Left renal pelvis (tissue), 4 donors: ENCODE results near the gene CAMK1D. TPM values are rescaled to one million over a fixed set of nuclear protein-coding genes. Genes with fewer than 3 reads are reported as not detected.
"Not testable (repeated sequence)": the region's sequence is repeated elsewhere in the genome, so short reads cannot be mapped to it uniquely, and the experiment has no call there.

Experiments used
- DNase-seq, 4 donors: peaks; one replicate each; pipeline ENCODE4 v3.0.0-alpha.2; 2013; ENCODE audit warnings: low read depth in 4 of 4, low spot score in 3 of 4
- polyA plus RNA-seq, 4 donors: library from polyadenylated mRNA; unstranded; fragments of 120-200 nt; gene quantifications; one replicate each; pipeline ENCODE4 v1.2.1, GENCODE V29; 2013; ENCODE audit not compliant: insufficient read length in 4 of 4

The CAMK1D gene
- polyA plus RNA-seq: 10 to 100 TPM; 11.1 to 20.6 (median 11.2) TPM

DNA sequence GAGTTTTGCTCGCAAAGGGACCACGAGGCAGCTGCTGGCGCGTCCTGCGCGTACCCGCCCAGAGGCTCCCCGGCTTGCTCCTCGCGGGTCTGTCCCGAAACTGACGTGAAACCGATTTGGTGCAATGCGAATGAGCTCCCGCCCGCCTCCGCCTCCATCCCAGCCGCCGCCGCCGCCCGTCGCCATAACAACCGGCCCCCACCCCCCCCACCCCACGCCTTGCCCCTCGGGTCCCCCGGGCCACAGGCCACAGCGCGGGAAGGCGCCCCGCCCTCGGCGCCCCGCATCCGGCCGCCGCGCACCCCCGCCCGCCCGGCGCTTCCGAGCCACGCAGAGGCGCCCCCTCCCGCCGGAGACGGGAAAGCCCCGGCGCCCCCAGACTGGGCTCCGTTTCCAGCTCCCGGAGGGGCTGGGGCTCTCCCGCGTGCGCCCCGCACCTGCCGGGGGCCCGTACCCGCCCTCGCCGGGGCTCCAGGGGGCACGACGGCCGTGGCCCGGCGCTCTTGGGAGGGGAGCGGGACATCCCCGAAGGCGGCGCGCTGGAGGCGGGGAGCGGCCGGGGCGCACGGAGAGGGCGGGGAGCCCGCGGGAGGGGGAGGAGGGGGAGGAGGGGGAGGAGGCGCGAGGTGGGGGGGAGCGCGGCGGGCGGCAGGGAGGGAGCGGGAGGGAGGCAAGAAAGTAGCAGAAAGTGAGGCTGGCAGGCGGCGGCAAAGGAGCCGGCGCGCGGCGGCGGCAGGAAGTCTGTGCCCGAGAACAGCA, at the start of gene CAMK1D:
TSS of gene CAMK1D (plus strand) at position 678 of the 759 bp plus-strand sequence.
- no peak for DNase-seq

DNA sequence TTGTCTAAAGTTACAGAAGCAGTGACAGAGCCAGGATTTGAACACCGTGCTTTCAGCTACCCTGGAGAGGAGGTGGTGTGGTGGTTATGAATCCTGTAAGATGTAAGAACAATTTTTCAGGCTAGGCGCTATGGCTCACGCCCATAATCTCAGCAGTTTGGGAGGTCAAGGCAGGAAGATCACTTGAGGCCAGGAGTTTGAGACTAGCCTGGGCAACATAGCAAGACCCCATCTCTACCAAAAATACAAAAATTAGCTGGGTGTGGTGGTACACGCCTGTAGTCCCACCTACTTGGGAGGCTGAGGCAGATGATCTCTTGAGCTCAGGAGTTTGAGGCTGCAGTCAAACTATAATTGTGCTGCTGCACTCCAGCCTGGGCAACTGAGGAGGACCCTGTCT, 48.3 kb upstream of the CAMK1D start:
- DNase-seq: not testable (repeated sequence)

GRCh38 chr10:12308057-12308456, 41.3 kb upstream of the CAMK1D start:
- DNase-seq: no peak

- no peak for DNase-seq
These were observed 40.5 kb upstream of the CAMK1D start for GRCh38 chr10:12308736-12309375.

DNA sequence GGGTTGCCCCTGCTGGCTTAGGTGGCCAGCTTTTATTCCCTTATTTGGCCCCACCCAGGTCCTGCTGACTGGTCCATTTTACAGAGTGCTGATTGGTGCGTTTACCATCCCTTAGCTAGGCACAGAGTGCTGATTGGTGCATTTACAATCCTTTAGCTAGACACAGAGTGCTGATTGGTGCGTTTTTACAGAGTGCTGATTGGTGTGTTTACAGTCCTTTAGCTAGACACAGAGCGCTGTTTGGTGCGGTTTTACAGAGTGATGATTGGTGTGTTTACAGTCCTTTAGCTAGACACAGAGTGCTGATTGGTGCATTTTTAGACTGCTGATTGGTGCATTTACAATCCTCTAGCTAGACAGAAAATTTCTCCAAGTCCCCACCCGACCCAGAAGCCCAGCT, 39.6 kb upstream of the CAMK1D start:
- not testable (repeated sequence) for DNase-seq

- DNase-seq: no peak
These were observed 34.5 kb upstream of the CAMK1D start for GRCh38 chr10:12314836-12315235.

- DNase-seq: no peak
These were observed 30.3 kb upstream of the CAMK1D start for GRCh38 chr10:12319076-12319475.

- no peak for DNase-seq
These were observed 28.5 kb upstream of the CAMK1D start for GRCh38 chr10:12320892-12321291.

- no peak for DNase-seq
These were observed 27.7 kb upstream of the CAMK1D start for GRCh38 chr10:12321641-12322040.

- DNase-seq: no peak
These were observed 26.7 kb upstream of the CAMK1D start for GRCh38 chr10:12322583-12323131.

DNA sequence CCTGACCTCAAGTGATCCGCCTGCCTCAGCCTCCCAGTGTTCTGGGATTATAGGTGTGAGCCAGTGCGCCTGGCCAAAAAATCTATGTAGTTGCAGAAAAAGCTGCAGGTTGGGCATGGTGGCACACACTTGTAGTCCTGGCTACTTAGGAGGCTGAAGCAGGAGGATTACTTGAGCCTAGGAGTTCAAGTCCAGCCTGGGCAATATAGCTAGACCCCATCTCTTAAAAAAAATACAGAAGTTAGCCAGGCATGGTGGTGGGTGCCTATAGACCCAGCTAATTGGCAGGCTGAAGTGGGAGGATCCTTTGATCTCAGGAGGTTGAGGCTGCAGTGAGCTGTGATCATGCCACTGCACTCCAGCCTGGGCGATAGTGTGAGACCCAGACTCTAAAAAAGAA, 24.8 kb upstream of the CAMK1D start:
- DNase-seq: no peak

DNA sequence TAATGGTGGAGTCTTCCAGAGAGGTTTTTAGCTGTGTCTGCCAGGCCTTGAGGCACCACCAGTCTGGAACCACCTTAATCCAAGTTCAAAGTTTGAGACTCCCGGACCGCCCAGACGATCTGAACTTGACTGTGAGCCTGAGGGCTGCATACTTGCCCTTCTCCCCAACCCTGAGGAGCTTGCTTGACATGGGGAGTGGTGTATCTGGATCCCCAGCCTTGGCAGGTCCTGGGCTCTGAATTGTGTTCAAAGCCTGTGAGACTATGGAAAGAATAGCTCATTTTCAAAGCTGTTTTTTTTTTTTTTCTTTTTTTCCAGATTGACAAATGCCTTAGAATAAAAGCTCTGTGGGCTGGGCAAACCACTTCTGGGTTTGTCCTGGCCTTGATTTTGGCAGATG, 22.3 kb upstream of the CAMK1D start:
- no peak for DNase-seq

- DNase-seq: no peak
These were observed 21.9 kb upstream of the CAMK1D start for GRCh38 chr10:12327476-12327875.

DNA sequence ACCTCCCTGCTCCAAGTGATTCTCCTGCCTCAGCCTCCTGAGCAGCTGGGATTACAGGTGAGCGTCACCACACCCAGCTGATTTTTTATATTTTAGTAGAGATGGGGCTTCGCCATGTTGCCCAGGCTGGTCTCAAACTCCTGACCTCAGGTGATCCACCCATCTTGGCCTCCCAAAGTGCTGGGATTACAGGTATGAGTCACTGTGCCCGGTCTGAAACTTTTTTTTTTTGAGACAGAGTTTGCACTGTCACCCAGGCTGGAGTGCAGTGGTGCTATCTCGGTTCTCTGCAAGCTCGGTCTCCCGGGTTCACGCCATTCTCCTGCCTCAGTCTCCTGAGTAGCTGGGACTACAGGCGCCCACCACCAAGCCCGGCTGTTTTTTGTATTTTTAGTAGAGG, 21.0 kb upstream of the CAMK1D start:
- DNase-seq: not testable (repeated sequence)

- DNase-seq: no peak
These were observed 16.6 kb upstream of the CAMK1D start for GRCh38 chr10:12332572-12333379.

GRCh38 chr10:12333380-12334185, 15.8 kb upstream of the CAMK1D start:
- no peak for DNase-seq

- no peak for DNase-seq
These were observed 15.2 kb upstream of the CAMK1D start for GRCh38 chr10:12334186-12334530.

DNA sequence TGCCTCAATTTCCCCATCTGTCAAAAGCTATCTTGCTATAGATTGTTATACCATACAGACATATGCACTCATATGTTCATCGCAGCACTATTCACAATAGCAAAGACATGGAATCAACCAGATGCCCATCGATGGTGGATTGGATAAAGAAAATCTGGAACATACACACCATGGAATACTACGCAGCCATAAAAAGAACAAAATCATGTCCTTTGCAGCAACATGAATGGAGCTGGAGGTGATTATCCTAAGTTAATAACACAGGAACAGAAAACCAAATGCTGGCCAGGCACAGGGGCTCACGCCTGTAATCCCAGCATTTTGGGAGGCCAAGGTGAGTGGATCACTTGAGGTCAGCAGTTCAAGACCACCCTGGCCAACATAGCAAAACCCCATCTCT, 14.2 kb upstream of the CAMK1D start:
- DNase-seq: not testable (repeated sequence)

DNA sequence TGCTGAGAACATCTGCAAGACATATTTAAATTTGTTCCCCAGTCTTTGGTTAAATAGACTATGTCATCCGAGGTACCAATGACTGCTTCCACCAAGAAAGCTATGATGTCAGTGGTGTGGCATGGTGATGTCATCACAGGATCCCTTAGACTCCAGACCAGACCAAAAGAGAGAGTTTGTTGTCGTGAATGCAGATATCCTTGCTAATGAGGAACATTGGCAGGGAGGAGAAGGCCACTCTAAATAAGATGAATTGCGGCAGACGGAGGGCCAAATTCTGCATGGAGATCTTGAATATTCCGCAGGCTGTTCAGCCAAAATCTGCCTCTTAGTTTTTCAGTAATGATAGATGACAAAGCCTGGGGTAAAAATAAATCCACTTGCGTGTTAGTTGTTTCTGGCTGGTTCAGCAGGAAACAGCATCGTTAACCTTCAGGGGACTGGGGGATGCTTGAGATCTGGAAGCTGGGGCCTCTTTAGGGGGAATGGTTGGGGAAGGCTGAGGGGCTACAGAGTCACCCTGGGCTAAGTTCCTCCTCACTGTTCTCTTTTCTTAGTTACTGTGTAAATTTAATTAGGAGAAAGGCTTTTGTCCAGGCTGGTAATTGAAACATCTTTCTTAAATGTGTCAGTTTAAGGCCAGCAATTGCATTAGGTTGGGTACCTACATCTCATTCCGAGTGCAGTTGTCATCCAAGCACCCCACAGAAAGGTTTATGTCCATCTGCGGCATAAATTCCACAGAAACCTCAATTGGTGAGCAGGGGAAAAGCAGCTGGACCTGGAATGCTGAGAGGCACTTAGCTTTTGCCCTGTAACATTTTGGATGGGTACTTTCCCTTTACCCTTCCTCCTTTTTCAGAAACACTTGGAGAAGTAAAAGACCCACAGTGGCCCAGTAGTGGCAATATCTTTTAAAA, 11.6 kb upstream of the CAMK1D start:
- DNase-seq: no peak
